Liver (tissue), 9 donors: ENCODE data around the gene SPATC1L. TPM values are rescaled to one million over a fixed set of nuclear protein-coding genes. Genes with fewer than 3 reads are reported as not detected.

Experiments
- DNase-seq: peaks from one replicate; pipeline ENCODE4 v3.0.0-alpha.2; 2017; ENCODE audit warnings: low spot score
- H3K27ac ChIP-seq, 2 donors: one replicate each; pipeline ENCODE4 v1.7.0; 2013; ENCODE audit warnings: inconsistent platforms in 2 of 2, low read length in 2 of 2, control low read depth in 1 of 2, low read depth in 1 of 2, mild to moderate bottlenecking in 1 of 2
- H3K27me3 ChIP-seq, 4 donors: one replicate each; pipeline versions ENCODE4 v1.6.1 to v1.7.0; 2013; ENCODE audit warnings: low read length in 3 of 4, inconsistent platforms in 1 of 4, mild to moderate bottlenecking in 1 of 4, moderate library complexity in 1 of 4; ENCODE audit not compliant: control insufficient read depth in 4 of 4, insufficient read depth in 4 of 4
- H3K36me3 ChIP-seq, 4 donors: one replicate each; pipeline versions ENCODE4 v1.6.1 to v1.7.0; 2013; ENCODE audit warnings: low read length in 3 of 4, mild to moderate bottlenecking in 3 of 4, low read depth in 1 of 4, moderate library complexity in 1 of 4; ENCODE audit not compliant: control insufficient read depth in 4 of 4, insufficient read depth in 3 of 4
- H3K4me1 ChIP-seq, 4 donors: one replicate each; pipeline versions ENCODE4 v1.6.1 to v1.7.0; 2013; ENCODE audit warnings: low read length in 3 of 4, mild to moderate bottlenecking in 3 of 4, moderate library complexity in 1 of 4; ENCODE audit not compliant: control insufficient read depth in 4 of 4, insufficient read depth in 4 of 4
- H3K4me3 ChIP-seq, 3 donors: one replicate each; pipeline versions ENCODE4 v1.6.1 to v1.7.0; 2013; ENCODE audit warnings: low read length in 3 of 3, control low read depth in 1 of 3, low read depth in 1 of 3, mild to moderate bottlenecking in 1 of 3
- H3K9ac ChIP-seq, 2 donors: one replicate each; pipeline ENCODE4 v1.7.0; 2013; ENCODE audit warnings: low read length in 2 of 2, mild to moderate bottlenecking in 2 of 2, moderate library complexity in 2 of 2, control low read depth in 1 of 2, low read depth in 1 of 2
- H3K9me3 ChIP-seq, 4 donors: one replicate each; pipeline versions ENCODE4 v1.6.1 to v1.7.0; 2013; ENCODE audit warnings: low read length in 3 of 4; ENCODE audit not compliant: control insufficient read depth in 4 of 4
- EGR1 ChIP-seq, 2 donors: IDR thresholded peaks; 2 replicates each; pipeline ENCODE4 v1.6.1; 2016 to 2018; ENCODE audit warnings: antibody characterized with exemption in 2 of 2, low read depth in 2 of 2
- FOXA1 ChIP-seq: IDR thresholded peaks from 2 replicates; pipeline ENCODE4 v1.6.1; 2016; ENCODE audit warnings: antibody characterized with exemption
- FOXA2 ChIP-seq: IDR thresholded peaks from 2 replicates; pipeline ENCODE4 v1.6.1; 2016; ENCODE audit warnings: antibody characterized with exemption
- GABPA ChIP-seq, 2 donors: IDR thresholded peaks in 1 of 2; conservative IDR thresholded peaks in 1 of 2; 2 replicates each; pipeline ENCODE4 v1.6.1; 2016; ENCODE audit warnings: antibody characterized with exemption in 2 of 2, mild to moderate bottlenecking in 1 of 2, moderate library complexity in 1 of 2
- HNF4A ChIP-seq, 2 donors: conservative IDR thresholded peaks; 2 replicates each; pipeline ENCODE4 v1.6.1; 2016; ENCODE audit warnings: antibody characterized with exemption in 2 of 2, mild to moderate bottlenecking in 2 of 2
- HNF4G ChIP-seq: IDR thresholded peaks from 2 replicates; pipeline ENCODE4 v1.6.1; 2016; ENCODE audit warnings: antibody characterized with exemption
- JUND ChIP-seq, 2 donors: IDR thresholded peaks; 2 replicates each; pipeline ENCODE4 v1.6.1; 2016; ENCODE audit warnings: antibody characterized with exemption in 2 of 2
- MAX ChIP-seq: IDR thresholded peaks from 2 replicates; pipeline ENCODE4 v1.6.1; 2016; ENCODE audit warnings: antibody characterized with exemption
- NR2F2 ChIP-seq: IDR thresholded peaks from 2 replicates; pipeline ENCODE4 v1.6.1; 2016; ENCODE audit warnings: antibody characterized with exemption
- RAD21 ChIP-seq, 2 donors: IDR thresholded peaks; 2 replicates each; pipeline ENCODE4 v1.6.1; 2016; ENCODE audit warnings: antibody characterized with exemption in 2 of 2, mild to moderate bottlenecking in 2 of 2
- RXRA ChIP-seq, 2 donors: IDR thresholded peaks; 2 replicates each; pipeline ENCODE4 v1.6.1; 2017 to 2018; ENCODE audit warnings: antibody characterized with exemption in 2 of 2, mild to moderate bottlenecking in 1 of 2
- SP1 ChIP-seq: IDR thresholded peaks from 2 replicates; pipeline ENCODE4 v1.6.1; 2018; ENCODE audit warnings: antibody characterized with exemption, mild to moderate bottlenecking
- TAF1 ChIP-seq: conservative IDR thresholded peaks from 2 replicates; pipeline ENCODE4 v1.6.1; 2016; ENCODE audit warnings: antibody characterized with exemption, mild to moderate bottlenecking
- YY1 ChIP-seq: IDR thresholded peaks from 2 replicates; pipeline ENCODE4 v1.6.1; 2016; ENCODE audit warnings: antibody characterized with exemption, mild to moderate bottlenecking
- WGBS: extraction: QIAGEN DNeasy Blood & Tissue Kit; methylation state at CpG from one replicate; pipeline ENCODE4 v1.1.7; 2013; 5-methylcytosine and 5-hydroxymethylcytosine counted together
- polyA plus RNA-seq, 2 donors: library from polyadenylated mRNA; stranded (reverse) in 1 of 2; unstranded in 1 of 2; fragments of 200-250 nt in 1 of 2; fragments of >200 nt in 1 of 2; fragmentation: Nextera tagmentation in 1 of 2; extraction: Ambion mirVana in 1 of 2; gene quantifications; one replicate each; pipeline versions ENCODE4 v1.2.1 to v1.2.3, GENCODE V29; 2013 to 2015
- total RNA-seq, 2 donors: library from RNA; depleted of rRNA; stranded (reverse); fragments of >200 nt; gene quantifications; one replicate each; pipeline ENCODE4 v1.2.3, GENCODE V29; 2014
- TF ChIP-seq, protein P1 (sequence below): IDR thresholded peaks from 2 replicates; pipeline ENCODE4 v1.6.1; 2016; ENCODE audit warnings: antibody characterized with exemption
- TF ChIP-seq, protein P2 (sequence below): IDR thresholded peaks from 2 replicates; pipeline ENCODE4 v1.6.1; 2016; ENCODE audit warnings: antibody characterized with exemption, mild to moderate bottlenecking
- TF ChIP-seq, protein P3 (sequence below): fragments of 150-350 bp; IDR thresholded peaks from 2 replicates; pipeline ENCODE4 v1.5.1; 2017; ENCODE audit warnings: improper control_type of control experiment, low read depth, low read length; ENCODE audit not compliant: missing input control
- TF ChIP-seq, protein P4 (sequence below): IDR thresholded peaks from 2 replicates; pipeline ENCODE4 v1.6.1; 2016; ENCODE audit warnings: antibody characterized with exemption
- donor health status: healthy.
- donor health status: healthy.
- donor health status: healthy.
- donor health status: healthy.
- donor health status: healthy.

The SPATC1L gene
- total and polyA plus RNA-seq, 4 donors, result 0.33 to 3.5 (median 0.79) TPM

DNA sequence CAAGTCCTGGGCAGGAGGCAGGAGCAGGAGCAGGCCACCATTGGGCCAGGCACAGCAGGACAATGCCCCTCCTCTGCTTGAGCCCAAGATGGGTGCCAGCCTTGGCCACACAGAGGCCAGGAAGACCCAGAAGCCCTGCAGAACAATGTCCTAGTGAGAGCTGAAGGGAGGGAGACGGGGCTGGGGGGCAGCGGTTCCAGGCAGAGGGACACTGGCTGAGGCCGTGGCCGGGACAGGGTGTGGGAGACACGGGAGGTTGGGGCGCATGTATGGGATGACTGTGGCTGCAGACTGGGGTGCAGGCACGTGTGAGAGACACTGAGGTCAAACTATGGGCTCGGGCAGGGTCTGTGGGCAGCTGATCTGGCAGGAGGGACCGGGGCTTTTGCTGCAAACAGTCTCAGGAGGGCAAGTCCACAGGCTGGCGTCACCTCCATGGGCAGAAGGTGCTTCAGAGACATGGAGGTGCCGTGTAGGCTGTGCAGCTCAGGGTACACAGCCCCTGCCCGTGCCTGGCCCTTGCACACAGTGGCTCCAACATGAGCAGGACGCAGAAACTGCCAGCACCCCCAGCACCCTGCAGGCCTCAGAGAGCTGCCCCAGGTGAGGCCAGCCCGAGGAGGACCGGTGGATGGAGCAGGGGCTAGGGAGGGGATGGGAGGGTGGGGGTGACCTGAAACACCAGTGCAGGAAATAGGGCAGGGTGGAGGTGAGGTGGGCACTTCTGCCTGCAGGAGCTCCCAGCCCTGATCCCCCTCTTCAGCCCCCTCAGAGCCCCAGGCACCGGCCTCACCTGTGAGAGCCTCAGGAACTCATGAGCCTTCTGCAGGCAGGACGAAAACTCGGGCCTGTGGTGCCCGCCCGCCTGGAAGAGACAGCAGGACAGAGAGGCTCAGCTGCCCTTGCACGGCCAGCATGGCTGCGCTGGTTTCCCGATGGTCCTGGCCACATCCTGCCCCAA, 24.8 kb upstream of the SPATC1L start (continued):
- TF ChIP-seq MAX, result no peak
- no peak for TF ChIP-seq RAD21 (IDR thresholded peaks at IDR 0.05)
- TF ChIP-seq FOXA2, result no peak
- TF ChIP-seq, protein P1, sequence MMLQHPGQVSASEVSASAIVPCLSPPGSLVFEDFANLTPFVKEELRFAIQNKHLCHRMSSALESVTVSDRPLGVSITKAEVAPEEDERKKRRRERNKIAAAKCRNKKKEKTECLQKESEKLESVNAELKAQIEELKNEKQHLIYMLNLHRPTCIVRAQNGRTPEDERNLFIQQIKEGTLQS, result no peak
- TF ChIP-seq HNF4A (conservative IDR thresholded peaks at IDR 0.05), result no peak
- TF ChIP-seq JUND (IDR thresholded peaks at IDR 0.05), result no peak
- no peak for TF ChIP-seq HNF4G
- TF ChIP-seq RXRA (IDR thresholded peaks at IDR 0.05), result no peak

DNA sequence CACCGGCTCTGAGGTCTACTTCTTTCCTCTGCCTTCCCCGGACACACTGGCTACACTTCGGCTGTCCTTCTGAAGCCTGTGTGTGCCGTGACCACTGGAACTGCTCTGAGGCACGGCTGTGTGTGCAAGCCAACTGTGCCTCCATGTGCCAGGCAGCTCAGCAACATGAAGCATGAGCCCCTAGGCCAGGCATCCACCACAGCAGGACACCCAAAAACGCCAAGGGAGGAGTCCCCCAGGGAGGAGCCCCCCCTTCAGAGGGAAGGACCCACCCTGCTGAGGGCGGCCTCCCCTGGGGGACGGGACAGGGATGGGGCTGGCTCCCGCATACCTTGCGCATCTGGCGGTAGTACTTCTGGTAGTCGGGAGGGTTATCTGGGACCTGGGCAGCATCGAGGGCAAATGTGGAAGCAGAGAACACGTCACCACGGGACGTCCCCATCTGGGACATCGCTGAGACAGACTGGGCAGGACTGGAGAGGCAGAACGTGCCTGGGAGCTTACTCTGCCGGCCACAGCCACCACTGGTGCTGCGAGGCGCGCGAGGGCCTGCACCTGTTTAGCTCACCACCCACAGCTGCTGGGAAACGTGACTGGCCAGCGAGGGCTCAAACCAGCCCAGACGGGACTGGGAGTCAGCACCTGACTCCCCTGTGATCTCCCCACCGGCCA, 23.8 kb upstream of the SPATC1L start:
- Histone ChIP-seq H3K27ac (no peak overlapping the region), H3K4me3 (no peak overlapping the region), H3K27me3 (no peaks in the 10 kb centered on the region), H3K9ac (no peak overlapping the region), H3K9me3 (no peaks in the 10 kb centered on the region), H3K36me3 (peaks cover 22 to 91% (median 41%) of the 10 kb centered on the region in 4 donors), H3K4me1 (no peaks in the 10 kb centered on the region)
- no peak for TF ChIP-seq HNF4A (conservative IDR thresholded peaks at IDR 0.05)
- TF ChIP-seq GABPA (IDR thresholded peaks at IDR 0.05 in 1 of 2, conservative IDR thresholded peaks at IDR 0.05 in 1 of 2), result no peak
- TF ChIP-seq NR2F2, result no peak
- TF ChIP-seq JUND (IDR thresholded peaks at IDR 0.05), result no peak
- no peak for TF ChIP-seq RXRA (IDR thresholded peaks at IDR 0.05)
- no peak for TF ChIP-seq FOXA2
- no peak for TF ChIP-seq FOXA1
- no peak for TF ChIP-seq MAX
- no peak for TF ChIP-seq RAD21 (IDR thresholded peaks at IDR 0.05)
- TF ChIP-seq HNF4G, result no peak
- TF ChIP-seq, protein P1, result no peak
- no peak for TF ChIP-seq EGR1 (IDR thresholded peaks at IDR 0.05; ENCODE audit: low read depth in 2 of 2)
- TF ChIP-seq TAF1, result no peak
- TF ChIP-seq, protein P2, sequence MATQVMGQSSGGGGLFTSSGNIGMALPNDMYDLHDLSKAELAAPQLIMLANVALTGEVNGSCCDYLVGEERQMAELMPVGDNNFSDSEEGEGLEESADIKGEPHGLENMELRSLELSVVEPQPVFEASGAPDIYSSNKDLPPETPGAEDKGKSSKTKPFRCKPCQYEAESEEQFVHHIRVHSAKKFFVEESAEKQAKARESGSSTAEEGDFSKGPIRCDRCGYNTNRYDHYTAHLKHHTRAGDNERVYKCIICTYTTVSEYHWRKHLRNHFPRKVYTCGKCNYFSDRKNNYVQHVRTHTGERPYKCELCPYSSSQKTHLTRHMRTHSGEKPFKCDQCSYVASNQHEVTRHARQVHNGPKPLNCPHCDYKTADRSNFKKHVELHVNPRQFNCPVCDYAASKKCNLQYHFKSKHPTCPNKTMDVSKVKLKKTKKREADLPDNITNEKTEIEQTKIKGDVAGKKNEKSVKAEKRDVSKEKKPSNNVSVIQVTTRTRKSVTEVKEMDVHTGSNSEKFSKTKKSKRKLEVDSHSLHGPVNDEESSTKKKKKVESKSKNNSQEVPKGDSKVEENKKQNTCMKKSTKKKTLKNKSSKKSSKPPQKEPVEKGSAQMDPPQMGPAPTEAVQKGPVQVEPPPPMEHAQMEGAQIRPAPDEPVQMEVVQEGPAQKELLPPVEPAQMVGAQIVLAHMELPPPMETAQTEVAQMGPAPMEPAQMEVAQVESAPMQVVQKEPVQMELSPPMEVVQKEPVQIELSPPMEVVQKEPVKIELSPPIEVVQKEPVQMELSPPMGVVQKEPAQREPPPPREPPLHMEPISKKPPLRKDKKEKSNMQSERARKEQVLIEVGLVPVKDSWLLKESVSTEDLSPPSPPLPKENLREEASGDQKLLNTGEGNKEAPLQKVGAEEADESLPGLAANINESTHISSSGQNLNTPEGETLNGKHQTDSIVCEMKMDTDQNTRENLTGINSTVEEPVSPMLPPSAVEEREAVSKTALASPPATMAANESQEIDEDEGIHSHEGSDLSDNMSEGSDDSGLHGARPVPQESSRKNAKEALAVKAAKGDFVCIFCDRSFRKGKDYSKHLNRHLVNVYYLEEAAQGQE, result no peak
- TF ChIP-seq, protein P3, sequence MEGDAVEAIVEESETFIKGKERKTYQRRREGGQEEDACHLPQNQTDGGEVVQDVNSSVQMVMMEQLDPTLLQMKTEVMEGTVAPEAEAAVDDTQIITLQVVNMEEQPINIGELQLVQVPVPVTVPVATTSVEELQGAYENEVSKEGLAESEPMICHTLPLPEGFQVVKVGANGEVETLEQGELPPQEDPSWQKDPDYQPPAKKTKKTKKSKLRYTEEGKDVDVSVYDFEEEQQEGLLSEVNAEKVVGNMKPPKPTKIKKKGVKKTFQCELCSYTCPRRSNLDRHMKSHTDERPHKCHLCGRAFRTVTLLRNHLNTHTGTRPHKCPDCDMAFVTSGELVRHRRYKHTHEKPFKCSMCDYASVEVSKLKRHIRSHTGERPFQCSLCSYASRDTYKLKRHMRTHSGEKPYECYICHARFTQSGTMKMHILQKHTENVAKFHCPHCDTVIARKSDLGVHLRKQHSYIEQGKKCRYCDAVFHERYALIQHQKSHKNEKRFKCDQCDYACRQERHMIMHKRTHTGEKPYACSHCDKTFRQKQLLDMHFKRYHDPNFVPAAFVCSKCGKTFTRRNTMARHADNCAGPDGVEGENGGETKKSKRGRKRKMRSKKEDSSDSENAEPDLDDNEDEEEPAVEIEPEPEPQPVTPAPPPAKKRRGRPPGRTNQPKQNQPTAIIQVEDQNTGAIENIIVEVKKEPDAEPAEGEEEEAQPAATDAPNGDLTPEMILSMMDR, result no peak
- no peak for TF ChIP-seq YY1
- TF ChIP-seq, protein P4, sequence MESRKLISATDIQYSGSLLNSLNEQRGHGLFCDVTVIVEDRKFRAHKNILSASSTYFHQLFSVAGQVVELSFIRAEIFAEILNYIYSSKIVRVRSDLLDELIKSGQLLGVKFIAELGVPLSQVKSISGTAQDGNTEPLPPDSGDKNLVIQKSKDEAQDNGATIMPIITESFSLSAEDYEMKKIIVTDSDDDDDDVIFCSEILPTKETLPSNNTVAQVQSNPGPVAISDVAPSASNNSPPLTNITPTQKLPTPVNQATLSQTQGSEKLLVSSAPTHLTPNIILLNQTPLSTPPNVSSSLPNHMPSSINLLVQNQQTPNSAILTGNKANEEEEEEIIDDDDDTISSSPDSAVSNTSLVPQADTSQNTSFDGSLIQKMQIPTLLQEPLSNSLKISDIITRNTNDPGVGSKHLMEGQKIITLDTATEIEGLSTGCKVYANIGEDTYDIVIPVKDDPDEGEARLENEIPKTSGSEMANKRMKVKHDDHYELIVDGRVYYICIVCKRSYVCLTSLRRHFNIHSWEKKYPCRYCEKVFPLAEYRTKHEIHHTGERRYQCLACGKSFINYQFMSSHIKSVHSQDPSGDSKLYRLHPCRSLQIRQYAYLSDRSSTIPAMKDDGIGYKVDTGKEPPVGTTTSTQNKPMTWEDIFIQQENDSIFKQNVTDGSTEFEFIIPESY, result no peak
- TF ChIP-seq SP1, result no peak
- WGBS, result 93% methylated on average over 27 of the region's 27 CpGs
- DNase-seq, result no peak
